ENCODE results near the gene PDX1. TPM values are rescaled to one million over a fixed set of nuclear protein-coding genes. Genes with fewer than 3 reads are reported as not detected.

PDX1 gene
- total RNA-seq, 1 experiment from 2014 or later: not detected

GRCh38 chr13:27896726-27897125, 23.1 kb upstream of the PDX1 start:
- intact Hi-C loops (cut with micrococcal nuclease; ENCODE audit: unreplicated experiment): no loop called here
- H3K36me3 ChIP-seq (ENCODE audit: insufficient read depth, low read length, poor library complexity, severe bottlenecking): no peaks in the 10 kb centered on the region
- BruUV-seq (replicated peaks): no TSS peak
- no peaks in the 10 kb centered on the region for H3K9me3 ChIP-seq (ENCODE audit: low read depth, low read length, poor library complexity, severe bottlenecking)
- no peaks in the 10 kb centered on the region for H3K4me1 ChIP-seq (ENCODE audit: insufficient read depth, low read length, poor library complexity, severe bottlenecking)
- no peak for DNase-seq (ENCODE audit: low spot score)
- TF ChIP-seq CTCF (conservative IDR thresholded peaks at IDR 0.05; ENCODE audit: low read depth, low read length): no peak
- no peak for TF ChIP-seq EZH2 (IDR thresholded peaks at IDR 0.05; ENCODE audit: borderline replicate concordance, low read depth, low read length, poor library complexity, severe bottlenecking)
- POLR2A ChIA-PET (ENCODE audit: low non-redundant PET): no interaction called here
- CTCF ChIA-PET: no interaction called here
- no peak overlapping the region for H3K4me3 ChIP-seq (ENCODE audit: low read depth, low read length, poor library complexity, severe bottlenecking)
- H3K27ac ChIP-seq (ENCODE audit: low read depth, low read length, poor library complexity, severe bottlenecking): no peak overlapping the region
- peaks cover 86% of the 10 kb centered on the region for H3K27me3 ChIP-seq (replicated peaks; ENCODE audit: insufficient read depth, low read depth, low read length, poor library complexity)

GRCh38 chr13:27904719-27905118, 15.1 kb upstream of the PDX1 start:
- Histone ChIP-seq H3K27me3 (replicated peaks; ENCODE audit: insufficient read depth, low read depth, low read length, poor library complexity) (peaks cover 82% of the 10 kb centered on the region), H3K4me1 (ENCODE audit: insufficient read depth, low read length, poor library complexity, severe bottlenecking) (no peaks in the 10 kb centered on the region), H3K36me3 (ENCODE audit: insufficient read depth, low read length, poor library complexity, severe bottlenecking) (no peaks in the 10 kb centered on the region), H3K9me3 (ENCODE audit: low read depth, low read length, poor library complexity, severe bottlenecking) (no peaks in the 10 kb centered on the region), H3K4me3 (ENCODE audit: low read depth, low read length, poor library complexity, severe bottlenecking) (no peak overlapping the region), H3K27ac (ENCODE audit: low read depth, low read length, poor library complexity, severe bottlenecking) (no peak overlapping the region)
- ChIA-PET CTCF (no interaction called here), POLR2A (ENCODE audit: low non-redundant PET) (no interaction called here)
- no peak for DNase-seq (ENCODE audit: low spot score)
- BruUV-seq (replicated peaks): no TSS peak
- intact Hi-C loops (cut with micrococcal nuclease; ENCODE audit: unreplicated experiment): no loop called here
- TF ChIP-seq EZH2 (IDR thresholded peaks at IDR 0.05; ENCODE audit: borderline replicate concordance, low read depth, low read length, poor library complexity, severe bottlenecking) (no peak), CTCF (conservative IDR thresholded peaks at IDR 0.05; ENCODE audit: low read depth, low read length) (no peak)

DNA sequence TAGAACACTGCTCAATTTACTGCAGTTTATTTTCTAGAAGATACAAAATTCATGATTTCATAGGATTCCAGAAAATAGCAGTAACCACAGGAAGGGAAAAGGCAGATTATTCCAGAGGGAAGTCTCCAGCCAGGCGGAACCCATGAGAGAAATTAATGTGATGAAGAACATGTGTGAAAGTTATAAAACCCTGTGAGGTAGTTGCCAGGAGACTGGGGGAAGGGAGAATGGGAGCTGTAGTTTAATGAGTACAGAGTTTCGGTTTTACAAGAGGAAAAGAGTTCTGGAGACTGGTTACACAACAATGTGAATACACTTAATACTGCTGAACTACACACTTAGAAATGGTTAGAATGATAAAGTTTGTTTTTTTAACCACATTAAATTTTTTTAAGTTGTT, 14.2 kb upstream of the PDX1 start:
- Histone ChIP-seq H3K27me3 (replicated peaks; ENCODE audit: insufficient read depth, low read depth, low read length, poor library complexity) (peaks cover 88% of the 10 kb centered on the region), H3K9me3 (ENCODE audit: low read depth, low read length, poor library complexity, severe bottlenecking) (no peaks in the 10 kb centered on the region), H3K27ac (ENCODE audit: low read depth, low read length, poor library complexity, severe bottlenecking) (no peak overlapping the region), H3K4me3 (ENCODE audit: low read depth, low read length, poor library complexity, severe bottlenecking) (no peak overlapping the region), H3K36me3 (ENCODE audit: insufficient read depth, low read length, poor library complexity, severe bottlenecking) (no peaks in the 10 kb centered on the region), H3K4me1 (ENCODE audit: insufficient read depth, low read length, poor library complexity, severe bottlenecking) (no peaks in the 10 kb centered on the region)
- no peak for TF ChIP-seq CTCF (conservative IDR thresholded peaks at IDR 0.05; ENCODE audit: low read depth, low read length)
- no peak for TF ChIP-seq EZH2 (IDR thresholded peaks at IDR 0.05; ENCODE audit: borderline replicate concordance, low read depth, low read length, poor library complexity, severe bottlenecking)
- no peak for DNase-seq (ENCODE audit: low spot score)
- intact Hi-C loops (cut with micrococcal nuclease; ENCODE audit: unreplicated experiment): no loop called here
- POLR2A ChIA-PET (ENCODE audit: low non-redundant PET): no interaction called here
- BruUV-seq (replicated peaks): no TSS peak
- CTCF ChIA-PET: no interaction called here

All from A673 (cell line).